Caco-2 (cell line): ENCODE measurements around the gene TLK1. TPM values are rescaled to one million over a fixed set of nuclear protein-coding genes. Genes with fewer than 3 reads are reported as not detected.

Experiments
- BruUV-seq: library from RNA; stranded (reverse); fragments of 400-500 nt; replicated peaks from 2 replicates; lab custom pipeline; 2021; lab: Mats Ljungman, UMichigan
- CTCF ChIA-PET: fragments of 300-600 bp; sonication (Branson Sonifier 250); formaldehyde crosslinking; loops from one replicate; lab custom pipeline; 2022; ENCODE audit warnings: antibody characterized with exemption; lab: Charles Lee
- POLR2A ChIA-PET: fragments of 300-600 bp; sonication (Branson Sonifier 250); formaldehyde crosslinking; loops from one replicate; lab custom pipeline; 2022; ENCODE audit warnings: antibody characterized with exemption; lab: Charles Lee
- DNase-seq, 2 experiments: peaks; one replicate each; pipeline versions ENCODE4 v3.0.0 to v3.0.0-alpha.2; 2020 to 2022
- H3K27me3 ChIP-seq: replicated peaks from 2 replicates; pipeline ENCODE4 v1.6.0; 2011; ENCODE audit warnings: low read length; ENCODE audit not compliant: control insufficient read depth, insufficient read depth
- H3K36me3 ChIP-seq: 2 replicates; pipeline ENCODE4 v1.5.1; 2011; ENCODE audit warnings: low read length; ENCODE audit not compliant: control insufficient read depth, insufficient read depth
- H3K4me1 ChIP-seq: fragments of 250-450 bp; sonication (Bioruptor Pico); 2 replicates; pipeline ENCODE4 v1.5.1; 2020; ENCODE audit warnings: mild to moderate bottlenecking
- H3K4me3 ChIP-seq: 2 replicates; pipeline ENCODE4 v1.5.1; 2011; ENCODE audit warnings: low read depth, mild to moderate bottlenecking, control low read depth, low read length
- H3K9me3 ChIP-seq: fragments of 250-450 bp; sonication (Bioruptor Pico); 2 replicates; pipeline ENCODE4 v1.5.1; 2020; ENCODE audit warnings: mild to moderate bottlenecking, moderate library complexity
- H3K27ac Mint-ChIP-seq: one replicate; pipeline ENCODE4 v1.8.0; 2022; ENCODE audit warnings: mixed read lengths; ENCODE audit not compliant: unreplicated experiment
- H3K27me3 Mint-ChIP-seq: one replicate; pipeline ENCODE4 v1.8.0; 2022; ENCODE audit warnings: mixed read lengths; ENCODE audit not compliant: insufficient read depth, unreplicated experiment
- H3K36me3 Mint-ChIP-seq: one replicate; pipeline ENCODE4 v1.8.0; 2022; ENCODE audit warnings: mild to moderate bottlenecking, mixed read lengths; ENCODE audit not compliant: insufficient read depth, unreplicated experiment
- H3K4me1 Mint-ChIP-seq: one replicate; pipeline ENCODE4 v1.8.0; 2022; ENCODE audit warnings: low read depth, mixed read lengths; ENCODE audit not compliant: unreplicated experiment
- H3K4me3 Mint-ChIP-seq: one replicate; pipeline ENCODE4 v1.8.0; 2022; ENCODE audit warnings: mild to moderate bottlenecking, moderate library complexity, mixed read lengths; ENCODE audit not compliant: unreplicated experiment
- H3K9me3 Mint-ChIP-seq: one replicate; pipeline ENCODE4 v1.8.0; 2022; ENCODE audit warnings: mixed read lengths; ENCODE audit not compliant: unreplicated experiment
- CTCF ChIP-seq, 2 experiments: fragments of 200-600 bp in 1 of 2; IDR thresholded peaks; 1 replicate in 1 of 2; 2 replicates in 1 of 2; pipeline versions ENCODE4 v1.5.1 to v1.8.0; 2011 to 2022; ENCODE audit warnings: antibody characterized with exemption in 1 of 2, control low read depth in 1 of 2, inconsistent platforms in 1 of 2, low read depth in 1 of 2, low read length in 1 of 2, mild to moderate bottlenecking in 1 of 2, moderate library complexity in 1 of 2; ENCODE audit not compliant: insufficient read depth in 1 of 2, severe bottlenecking in 1 of 2, unreplicated experiment in 1 of 2
- intact Hi-C: fragments of 100-400 bp; cut with micrococcal nuclease; formaldehyde crosslinking; loops from one replicate; pipeline ENCODE4 v1.10.0; 2022; ENCODE audit not compliant: unreplicated experiment
- total RNA-seq: library from RNA; stranded (reverse); gene quantifications from 2 replicates; pipeline ENCODE4 v1.2.3, GENCODE V29; 2022

Gene TLK1
- total RNA-seq, 1 experiment from 2014 or later = 85.1 TPM

DNA sequence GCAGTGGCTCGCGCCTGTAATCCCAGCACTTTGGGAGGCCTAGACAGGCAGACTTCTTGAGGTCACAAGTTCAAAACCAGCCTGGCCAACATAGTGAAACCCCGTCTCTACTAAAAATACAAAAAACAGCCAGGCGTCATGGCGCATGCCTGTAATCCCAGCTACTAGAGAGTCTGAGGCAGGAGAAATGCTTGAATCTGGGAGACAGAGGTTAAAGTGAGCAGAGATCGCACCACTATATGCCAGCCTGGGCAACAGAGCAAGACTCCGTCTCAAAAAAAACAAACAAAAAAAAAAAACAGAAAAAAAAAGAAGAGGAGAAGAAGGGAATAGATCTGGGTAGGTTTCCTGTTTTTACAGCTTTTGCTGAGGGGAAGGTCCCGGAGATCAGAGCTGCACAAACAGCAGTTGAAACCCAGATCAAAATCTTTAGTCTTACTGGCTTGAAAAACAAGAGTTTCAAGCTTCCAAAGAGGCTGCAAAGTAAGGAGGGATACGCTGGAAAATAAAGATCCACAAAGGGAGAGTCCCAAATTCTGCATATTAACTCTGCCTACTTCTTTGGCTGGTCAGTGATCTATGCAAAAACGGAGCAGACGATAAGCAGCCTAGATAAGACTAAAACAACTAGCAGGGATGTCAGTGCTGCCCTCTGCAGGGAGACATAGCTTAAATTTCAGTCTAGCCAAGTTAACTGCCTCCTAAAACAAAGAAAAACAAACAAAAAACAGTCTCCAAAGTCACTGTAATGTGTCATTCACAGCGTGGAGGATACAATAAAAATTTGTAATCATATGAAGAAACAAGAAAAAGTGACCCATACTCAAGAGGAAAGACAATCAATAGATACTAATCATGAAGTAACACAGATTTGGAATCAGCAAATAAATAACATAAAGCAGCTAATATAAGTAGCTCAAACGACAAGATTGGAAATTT is 74.1 kb downstream of the TLK1 start:
- Mint-ChIP-seq H3K4me1 (peaks cover 34% of the 10 kb centered on the region), H3K27ac (peak overlapping the region; percentile 6), H3K4me3 (peak overlapping the region; percentile 34), H3K9me3 (no peaks in the 10 kb centered on the region), H3K36me3 (peaks cover 21% of the 10 kb centered on the region), H3K27me3 (no peaks in the 10 kb centered on the region)
- peak; percentile 56 to 64 for DNase-seq
- H3K9me3 ChIP-seq = no peaks in the 10 kb centered on the region
- H3K27me3 ChIP-seq = no peaks in the 10 kb centered on the region
- no peak overlapping the region for H3K4me3 ChIP-seq
- ChIA-PET CTCF (interaction anchor here (0.7 to 1.7 kb wide), 9 partner anchors 43 to 646 kb away, joined by 3 to 12 read pairs (median 4); no protein-coding TSS in a partner anchor), POLR2A (no interaction called here)
- no TSS peak for BruUV-seq
- intact Hi-C loops = loop anchor here (1.0 to 5.0 kb wide), 2 partner anchors 71 to 113 kb away; no protein-coding TSS in a partner anchor
- no peaks in the 10 kb centered on the region for H3K36me3 ChIP-seq
- no peaks in the 10 kb centered on the region for H3K4me1 ChIP-seq
- TF ChIP-seq CTCF (IDR thresholded peaks at IDR 0.05; ENCODE audit: insufficient read depth in 1 of 2, low read depth in 1 of 2, low read length in 1 of 2, severe bottlenecking in 1 of 2, unreplicated experiment in 1 of 2) = peak; percentile 72 to 79

DNA sequence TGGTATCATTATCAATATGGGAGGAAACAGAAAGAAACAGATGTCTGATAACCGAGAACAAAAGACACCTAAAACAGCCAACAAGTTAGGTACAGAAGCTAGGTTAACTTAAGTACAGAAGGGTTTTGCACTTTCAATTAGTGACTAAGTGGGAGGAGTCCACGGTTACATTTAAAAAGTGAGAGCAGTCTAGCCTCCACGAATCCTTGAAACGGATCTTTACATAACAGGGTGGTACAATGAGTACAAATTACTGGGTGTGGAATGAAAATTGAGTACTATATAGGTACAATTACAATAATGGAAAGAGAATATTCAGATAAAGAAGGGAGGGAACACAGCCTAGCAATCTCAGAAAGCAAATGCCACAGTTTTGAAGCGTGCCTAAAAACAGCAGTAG is 76.6 kb downstream of the TLK1 start:
- H3K27me3 ChIP-seq = no peaks in the 10 kb centered on the region
- peaks cover 29% of the 10 kb centered on the region for H3K36me3 Mint-ChIP-seq
- no peaks in the 10 kb centered on the region for H3K36me3 ChIP-seq
- CTCF ChIA-PET = no interaction called here
- POLR2A ChIA-PET = no interaction called here
- intact Hi-C loops = no loop called here
- no TSS peak for BruUV-seq
- H3K4me1 ChIP-seq = no peaks in the 10 kb centered on the region
- H3K27ac Mint-ChIP-seq = no peak overlapping the region
- H3K9me3 ChIP-seq = no peaks in the 10 kb centered on the region
- no peak for DNase-seq
- no peak overlapping the region for H3K4me3 ChIP-seq
- H3K27me3 Mint-ChIP-seq = no peaks in the 10 kb centered on the region
- H3K4me3 Mint-ChIP-seq = no peak overlapping the region
- H3K9me3 Mint-ChIP-seq = no peaks in the 10 kb centered on the region
- peaks cover 27% of the 10 kb centered on the region for H3K4me1 Mint-ChIP-seq
- TF ChIP-seq CTCF (IDR thresholded peaks at IDR 0.05; ENCODE audit: insufficient read depth in 1 of 2, low read depth in 1 of 2, low read length in 1 of 2, severe bottlenecking in 1 of 2, unreplicated experiment in 1 of 2) = no peak

DNA sequence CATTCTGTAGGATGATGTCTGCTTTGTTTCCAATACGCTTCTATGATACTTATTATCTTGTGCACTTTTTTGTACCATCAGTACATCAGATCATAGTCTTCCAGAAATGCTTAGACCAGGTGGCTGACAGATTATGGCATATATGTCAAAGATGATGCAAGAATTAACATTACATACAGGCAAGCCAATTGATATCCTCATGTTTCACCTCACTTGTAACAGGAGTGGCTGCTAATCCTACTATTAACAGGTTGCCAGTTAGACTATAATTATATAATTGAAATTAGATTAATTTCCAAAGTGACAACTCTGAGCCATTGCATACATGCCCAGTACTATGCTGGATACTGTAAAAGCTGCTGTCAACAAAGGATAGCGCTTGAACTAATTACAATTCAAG is 77.2 kb downstream of the TLK1 start:
- BruUV-seq = no TSS peak

More for the DNA sequence above, 77.2 kb downstream of the TLK1 start:
- no peak for TF ChIP-seq CTCF (IDR thresholded peaks at IDR 0.05; ENCODE audit: insufficient read depth in 1 of 2, low read depth in 1 of 2, low read length in 1 of 2, severe bottlenecking in 1 of 2, unreplicated experiment in 1 of 2)
- Mint-ChIP-seq H3K4me3 (no peak overlapping the region), H3K4me1 (peaks cover 26% of the 10 kb centered on the region), H3K36me3 (peaks cover 32% of the 10 kb centered on the region), H3K27me3 (no peaks in the 10 kb centered on the region), H3K9me3 (no peaks in the 10 kb centered on the region), H3K27ac (no peak overlapping the region)
- CTCF ChIA-PET = no interaction called here
- DNase-seq = no peak
- POLR2A ChIA-PET = no interaction called here
- no peaks in the 10 kb centered on the region for H3K4me1 ChIP-seq
- intact Hi-C loops = no loop called here
- no peaks in the 10 kb centered on the region for H3K27me3 ChIP-seq
- no peaks in the 10 kb centered on the region for H3K36me3 ChIP-seq
- no peaks in the 10 kb centered on the region for H3K9me3 ChIP-seq
- H3K4me3 ChIP-seq = no peak overlapping the region
